Activated CD8-positive, alpha-beta memory T cell treated with anti-CD3 and anti-CD28 coated beads, Interleukin-2, amount 50 U/mL, for 1 hour (primary cell): ENCODE measurements around the gene IKBKG.
"Not testable (repeated sequence)": the region's sequence is repeated elsewhere in the genome, so short reads cannot be mapped to it uniquely, and the experiment has no call there.

Experiments used
- DNase-seq: peaks from one replicate; pipeline ENCODE4 v3.0.0-alpha.2; 2020; ENCODE audit errors: extremely low read depth

IKBKG gene

DNA sequence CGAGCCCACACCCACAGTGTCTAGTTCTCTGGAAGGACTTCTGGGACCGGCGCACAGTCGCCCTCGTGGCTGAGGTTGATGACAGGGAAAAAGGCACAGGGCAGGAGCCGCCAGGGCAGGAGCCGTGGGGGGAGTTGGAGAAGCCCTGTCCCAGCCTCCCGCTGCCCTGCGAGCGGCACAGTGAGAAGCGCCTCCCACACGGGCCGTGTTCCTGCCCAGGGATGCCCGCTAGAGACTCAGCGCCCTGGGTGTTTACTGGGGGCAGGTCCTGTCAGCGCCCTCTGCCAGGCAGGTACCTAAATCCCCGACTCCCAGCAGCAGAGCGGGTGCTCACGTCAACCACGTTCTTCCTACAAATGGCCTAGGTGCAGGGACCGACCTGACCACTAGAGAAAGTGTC lies 11.5 kb downstream of the IKBKG start:
- not testable (repeated sequence) for DNase-seq

DNA sequence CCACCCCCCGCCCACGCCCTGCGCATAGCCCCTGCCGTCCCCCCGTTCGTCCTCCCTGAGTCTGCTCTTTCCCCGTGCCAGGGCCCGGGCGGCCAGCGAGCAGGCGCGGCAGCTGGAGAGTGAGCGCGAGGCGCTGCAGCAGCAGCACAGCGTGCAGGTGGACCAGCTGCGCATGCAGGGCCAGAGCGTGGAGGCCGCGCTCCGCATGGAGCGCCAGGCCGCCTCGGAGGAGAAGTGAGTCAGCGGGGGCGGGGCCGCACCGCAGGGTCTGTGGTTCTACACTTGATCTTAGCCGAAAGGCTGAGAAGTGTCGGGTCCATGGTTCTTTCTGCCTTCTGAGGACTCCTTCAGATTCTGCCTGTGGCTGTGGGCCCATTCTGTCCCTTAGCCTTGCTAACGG lies 12.9 kb downstream of the IKBKG start:
- not testable (repeated sequence) for DNase-seq

DNA sequence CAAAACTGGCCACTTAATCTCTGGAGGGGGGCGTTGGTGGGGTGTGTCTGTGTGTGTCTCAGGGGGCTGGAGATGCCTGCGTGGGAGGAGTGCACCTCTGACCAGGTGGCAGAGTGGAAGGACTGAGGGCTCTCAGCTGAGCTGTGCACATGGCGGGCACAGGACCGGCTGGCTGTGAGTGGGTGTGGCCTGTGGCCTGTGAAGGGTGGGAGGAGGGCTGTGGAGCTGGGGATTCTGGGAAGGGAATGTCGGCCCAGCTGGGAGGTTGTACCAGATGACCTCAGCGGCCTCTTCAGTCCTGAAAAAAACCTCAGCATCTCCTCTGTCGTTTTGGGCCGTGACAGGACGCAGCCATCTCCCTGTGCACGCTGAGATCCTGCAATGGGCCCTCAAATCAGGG lies 14.9 kb downstream of the IKBKG start:
- not testable (repeated sequence) for DNase-seq

DNA sequence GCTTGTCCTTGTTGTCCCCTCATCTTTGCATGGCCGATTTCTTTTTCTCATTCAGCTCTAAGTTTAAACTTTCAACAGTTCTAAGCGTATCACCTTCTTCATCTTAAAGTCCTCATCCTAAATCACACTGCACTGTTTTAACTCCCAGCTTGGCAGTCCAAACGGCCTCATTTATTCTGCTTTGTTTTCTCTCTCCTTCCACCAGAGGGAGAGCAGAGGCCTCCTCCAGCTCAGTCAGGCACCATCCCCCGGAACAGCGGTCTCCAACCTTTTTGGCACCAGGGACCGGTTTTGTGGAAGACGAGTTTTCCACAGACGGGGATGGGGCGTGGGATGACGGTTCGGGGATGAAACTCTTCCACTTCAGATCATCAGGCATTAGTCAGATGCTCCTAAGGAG lies 22.9 kb downstream of the IKBKG start:
- not testable (repeated sequence) for DNase-seq

DNA sequence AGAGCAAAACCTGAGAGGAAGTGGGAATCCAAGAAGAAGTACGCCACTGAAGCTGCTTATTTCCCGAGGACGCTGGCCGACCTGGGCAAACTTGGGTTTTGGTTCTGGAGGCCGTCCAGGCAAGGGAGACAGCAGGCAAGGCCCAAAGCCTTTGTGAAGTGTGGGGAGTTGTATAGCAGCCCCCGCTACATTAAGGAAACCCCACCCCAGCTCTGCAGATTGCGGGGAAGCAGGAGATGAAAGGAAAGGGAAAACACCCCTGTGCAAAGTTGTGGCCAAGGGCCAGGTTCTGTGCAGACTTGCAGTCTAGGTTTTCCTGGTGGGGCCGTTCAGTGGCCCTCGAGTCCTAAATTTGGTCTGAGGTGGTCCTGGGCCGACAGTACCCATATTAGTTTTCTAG lies 25.6 kb downstream of the IKBKG start:
- not testable (repeated sequence) for DNase-seq

DNA sequence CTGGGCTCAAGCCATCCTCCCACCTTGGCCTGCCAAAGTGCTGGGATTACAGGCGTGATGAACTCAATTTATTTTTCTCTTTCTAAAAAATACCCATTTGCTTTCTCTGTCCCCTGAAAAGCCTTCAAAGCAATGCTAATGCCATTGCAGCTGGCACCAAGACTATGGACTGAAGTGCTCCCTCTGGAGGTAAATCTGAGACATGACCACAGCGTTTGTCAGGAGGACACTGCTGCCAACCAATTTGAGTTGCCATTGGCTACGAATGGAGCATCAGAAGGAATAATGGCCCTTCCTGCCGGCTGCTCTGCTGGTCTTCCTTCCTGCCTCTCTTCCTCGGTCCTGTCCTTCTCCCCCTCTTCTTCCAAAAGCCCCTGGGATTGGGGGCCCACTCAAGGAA lies 27.7 kb downstream of the IKBKG start:
- DNase-seq, result not testable (repeated sequence)

DNA sequence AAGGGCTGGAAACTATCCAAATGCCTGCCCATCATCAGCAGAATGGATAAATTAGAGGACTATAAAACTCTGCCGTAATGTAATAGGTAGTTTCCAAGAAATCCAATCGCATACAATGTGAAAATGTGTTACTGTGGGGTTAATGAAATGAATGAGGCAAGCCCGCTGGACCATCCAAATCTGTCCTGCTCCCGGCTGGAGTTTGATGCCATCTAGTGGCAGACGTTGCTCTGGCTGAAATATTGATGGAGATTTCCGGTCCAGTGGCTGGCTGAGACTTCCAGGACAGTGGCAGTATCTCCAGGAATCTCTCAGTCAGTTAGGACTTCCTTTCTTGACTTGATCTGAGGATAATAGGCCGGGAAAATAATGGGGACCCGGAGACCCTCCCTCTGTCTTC lies 35.6 kb downstream of the IKBKG start:
- DNase-seq, result not testable (repeated sequence)

DNA sequence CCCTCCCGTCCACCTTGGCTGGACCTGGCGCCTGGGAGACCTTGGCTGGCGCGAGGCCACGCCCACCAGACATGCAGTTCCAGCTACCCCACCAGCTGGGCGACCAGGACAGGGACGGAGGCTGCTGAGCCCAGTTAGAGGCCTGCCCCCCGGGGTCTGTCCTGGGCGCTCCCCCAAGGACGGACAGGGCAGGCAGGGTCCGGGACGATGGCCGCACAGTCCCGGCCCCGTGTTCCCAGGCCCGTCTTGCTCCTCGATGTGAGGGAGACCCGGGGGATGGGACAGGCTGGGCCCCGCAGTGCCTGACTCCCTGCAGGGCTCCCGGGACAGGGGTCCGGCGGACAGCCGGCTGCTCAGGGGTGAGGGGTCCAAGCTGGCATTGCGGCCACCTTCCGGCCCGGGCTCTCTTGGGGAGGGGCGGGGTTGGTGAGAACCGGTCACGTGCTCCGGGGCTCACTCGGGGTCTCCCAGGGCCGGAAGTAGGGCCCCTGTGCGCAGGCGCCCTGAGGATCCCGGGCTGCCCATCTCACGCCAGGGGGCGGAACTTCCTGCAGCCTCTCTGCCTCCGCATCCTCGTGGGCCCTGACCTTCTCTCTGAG lies 37.3 kb downstream of the IKBKG start, which contains the start of gene CTAG1A:
Gene CTAG1A, plus strand, starts transcription at position 549 of the 599 bp plus-strand sequence. CDS start 74 bp downstream, outside the sequence.
- not testable (repeated sequence) for DNase-seq

DNA sequence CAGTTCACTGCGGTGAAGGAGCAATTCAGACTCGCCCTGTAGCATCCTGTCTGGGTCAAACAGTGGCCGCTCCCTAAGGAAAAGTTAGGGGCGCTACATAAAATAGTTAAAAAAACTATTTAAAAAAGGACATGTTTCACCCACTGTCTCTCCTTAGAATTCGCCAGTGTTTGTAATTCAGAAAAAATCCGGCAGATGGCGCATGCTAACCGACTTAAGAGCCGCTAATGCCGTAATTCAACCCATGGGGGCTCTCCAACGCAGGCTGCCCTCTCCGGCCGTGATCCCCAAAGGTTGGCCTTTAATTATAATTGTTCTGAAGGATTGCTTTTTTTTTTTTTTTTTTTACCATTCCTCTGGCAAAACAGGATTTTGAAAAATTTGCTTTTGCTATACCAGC lies 43.0 kb downstream of the IKBKG start:
- DNase-seq, result not testable (repeated sequence)

DNA sequence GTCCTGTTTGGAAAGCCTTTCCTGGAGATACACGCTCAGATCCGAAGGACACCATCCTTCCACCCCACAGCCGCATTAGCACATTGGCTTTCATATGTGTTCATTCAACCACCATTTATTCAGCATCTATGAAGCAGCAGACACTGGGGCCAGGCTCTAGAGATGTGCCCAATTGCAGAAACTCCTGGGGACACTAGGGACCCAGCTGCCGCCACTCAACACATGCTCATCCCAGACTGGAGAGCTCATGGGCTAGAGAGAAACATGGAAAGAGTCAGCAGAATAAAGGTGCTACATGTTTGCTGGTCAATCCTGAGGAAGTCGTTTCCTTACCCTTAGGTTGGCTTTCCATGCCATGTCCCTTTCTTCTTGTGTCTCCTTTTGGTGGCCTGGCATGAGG lies 45.1 kb downstream of the IKBKG start:
- DNase-seq, result no peak

DNA sequence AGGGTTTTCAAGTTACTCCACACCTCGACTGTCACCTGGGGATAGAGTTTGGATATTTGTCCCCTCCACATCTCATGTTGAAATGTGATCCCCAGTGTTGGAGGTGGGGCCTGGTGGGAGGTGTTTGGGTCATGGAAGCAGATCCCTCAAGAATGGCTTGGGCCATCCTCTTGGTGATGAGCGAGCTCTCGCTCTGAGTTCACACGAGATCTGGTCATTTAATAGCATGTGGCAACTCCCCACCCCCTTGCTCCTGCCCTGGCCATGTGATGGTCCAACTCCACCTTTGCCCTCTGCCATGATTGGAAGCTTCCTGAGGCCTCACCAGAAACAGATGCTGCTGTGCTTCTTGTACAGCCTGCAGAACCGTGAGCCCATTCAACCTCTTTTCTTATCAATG lies 45.8 kb downstream of the IKBKG start:
- no peak for DNase-seq

DNA sequence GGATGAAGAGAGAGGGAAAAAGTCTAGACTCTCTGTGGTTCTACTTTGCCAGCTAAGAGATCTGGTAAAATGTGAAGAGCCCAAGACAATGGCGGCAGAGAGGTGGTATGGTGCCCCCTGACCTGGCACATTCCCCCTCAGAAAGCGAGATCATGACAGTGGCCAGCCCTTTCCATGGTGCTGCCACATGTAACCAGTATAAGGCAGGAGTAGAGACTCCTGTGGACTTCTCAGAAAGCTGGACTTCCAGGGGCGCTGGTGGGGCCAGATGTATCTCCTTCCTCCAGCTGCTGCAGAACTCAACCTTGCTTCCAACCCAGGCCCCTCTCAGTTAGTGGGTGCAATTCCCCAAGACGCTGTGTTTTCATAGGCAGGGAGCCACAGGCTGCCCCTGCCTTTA lies 47.1 kb downstream of the IKBKG start:
- DNase-seq, result no peak

DNA sequence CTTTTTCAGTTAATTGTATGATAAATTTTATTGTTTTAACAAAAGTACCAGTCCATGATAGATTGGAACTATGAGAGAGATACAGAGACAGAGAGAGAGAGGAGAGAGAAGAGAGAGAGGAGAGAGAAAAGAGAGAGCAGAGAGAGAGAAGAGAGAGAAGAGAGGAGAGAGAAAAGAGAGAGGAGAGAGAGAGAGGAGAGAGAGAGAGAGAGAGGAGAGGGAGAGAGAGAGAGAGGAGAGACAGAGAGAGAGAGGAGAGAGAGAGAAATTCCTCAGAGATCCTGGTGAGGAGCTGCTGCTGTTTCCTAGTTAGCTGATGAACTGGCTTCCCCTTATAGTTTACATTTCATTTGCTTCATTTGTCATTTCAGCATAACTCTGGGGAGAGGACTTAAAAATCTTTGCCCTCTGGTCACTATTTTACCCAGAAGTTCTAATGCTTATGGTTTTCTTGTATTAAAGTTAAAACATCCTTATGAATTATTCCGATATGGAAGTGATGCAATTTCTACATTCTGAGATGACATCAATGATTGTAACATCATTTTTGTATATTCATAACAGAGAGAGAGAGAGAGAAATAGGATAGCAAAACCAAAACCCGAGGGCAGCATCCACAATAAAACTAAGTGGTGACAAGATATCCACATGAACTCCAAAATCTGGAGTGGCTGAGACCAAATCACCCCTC lies 48.3 kb downstream of the IKBKG start:
- DNase-seq, result no peak

DNA sequence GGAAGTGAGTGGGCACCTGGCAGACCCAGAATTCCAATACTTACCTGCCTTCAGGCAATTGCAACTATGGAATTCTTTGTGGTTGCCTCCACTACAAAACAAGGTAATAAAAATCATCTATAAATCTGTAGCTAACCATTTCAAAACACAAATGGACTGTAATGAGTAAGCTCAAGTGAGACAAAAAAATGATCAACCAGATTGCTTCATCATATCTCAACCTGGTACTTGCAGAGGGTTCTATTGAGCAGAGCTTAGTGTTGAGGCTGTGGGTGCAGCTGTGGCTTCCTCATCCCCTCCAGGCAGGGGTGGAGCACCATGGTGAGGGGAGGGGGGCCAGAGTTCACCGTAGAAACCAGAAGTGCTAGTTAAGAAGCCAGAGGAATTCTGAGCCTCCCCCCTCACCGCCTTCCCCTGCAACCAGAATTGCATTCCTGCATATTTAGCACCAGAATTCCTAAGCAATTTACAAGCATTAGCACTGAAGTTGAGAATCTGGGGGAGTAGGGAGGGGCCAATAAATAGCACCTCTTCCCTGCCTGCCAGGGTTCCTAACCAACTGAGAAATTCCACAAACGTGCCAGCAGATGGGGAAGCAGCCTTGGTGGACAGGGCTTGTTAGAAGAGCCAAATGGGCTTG lies 49.0 kb downstream of the IKBKG start:
- no peak for DNase-seq

DNA sequence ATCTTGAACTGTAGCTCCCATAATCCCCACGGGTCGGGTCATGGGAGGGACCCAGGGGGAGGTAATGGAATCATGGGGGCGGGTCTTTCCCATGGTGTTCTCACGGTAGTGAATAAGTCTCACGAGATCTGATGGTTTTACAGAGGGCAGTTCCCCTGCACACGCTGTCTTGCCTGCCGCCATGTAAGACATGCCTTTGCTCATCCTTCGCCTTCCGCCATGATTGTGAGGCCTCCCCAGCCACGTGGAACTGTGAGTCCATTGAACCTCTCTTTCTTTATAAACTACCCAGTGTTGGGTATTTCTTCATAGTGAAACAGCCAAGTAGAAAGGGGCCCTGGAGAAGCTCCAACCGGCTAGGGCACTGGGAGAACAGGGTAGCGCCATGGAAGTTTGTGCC lies 49.8 kb downstream of the IKBKG start:
- DNase-seq, result no peak

DNA sequence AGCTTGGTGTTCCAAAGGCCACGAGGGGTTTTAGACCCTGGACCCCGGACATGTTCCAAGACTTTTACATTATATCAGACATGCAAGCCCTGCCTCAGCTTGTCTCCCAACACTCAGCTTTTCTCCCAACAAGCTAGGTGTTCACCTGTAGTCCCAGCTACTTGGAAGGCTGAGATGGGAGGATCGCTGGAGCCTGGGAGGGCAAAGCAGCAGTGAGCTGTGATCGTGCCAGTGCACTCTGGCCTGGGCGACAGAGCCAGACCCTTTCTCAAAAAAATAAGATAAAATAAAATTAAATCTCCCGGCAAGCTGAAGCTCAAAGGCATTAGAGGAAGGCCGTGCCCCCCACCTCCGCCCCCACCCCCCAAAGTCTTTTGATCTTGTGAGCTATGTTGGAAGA lies 51.2 kb downstream of the IKBKG start:
- no peak for DNase-seq

DNA sequence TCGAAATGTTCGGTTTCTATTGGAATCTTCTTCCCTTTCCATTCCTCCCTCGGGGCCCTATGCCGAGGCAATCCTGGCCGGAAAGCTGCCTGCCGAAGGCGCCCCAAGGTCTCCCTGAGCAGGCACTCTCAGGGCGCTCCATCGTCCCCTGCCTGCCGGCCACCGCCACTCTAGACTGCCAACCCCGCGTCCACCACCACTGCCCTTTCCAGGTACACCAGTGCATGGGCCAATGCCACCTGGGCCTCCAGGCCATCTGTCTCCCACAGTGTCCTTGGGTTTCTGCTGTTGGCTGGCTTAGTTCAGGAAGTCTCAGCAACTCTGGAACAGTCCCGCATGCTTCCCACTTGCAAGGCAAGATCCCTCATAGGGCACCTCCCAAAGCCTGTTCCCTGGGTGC lies 52.1 kb downstream of the IKBKG start:
- DNase-seq, result no peak

DNA sequence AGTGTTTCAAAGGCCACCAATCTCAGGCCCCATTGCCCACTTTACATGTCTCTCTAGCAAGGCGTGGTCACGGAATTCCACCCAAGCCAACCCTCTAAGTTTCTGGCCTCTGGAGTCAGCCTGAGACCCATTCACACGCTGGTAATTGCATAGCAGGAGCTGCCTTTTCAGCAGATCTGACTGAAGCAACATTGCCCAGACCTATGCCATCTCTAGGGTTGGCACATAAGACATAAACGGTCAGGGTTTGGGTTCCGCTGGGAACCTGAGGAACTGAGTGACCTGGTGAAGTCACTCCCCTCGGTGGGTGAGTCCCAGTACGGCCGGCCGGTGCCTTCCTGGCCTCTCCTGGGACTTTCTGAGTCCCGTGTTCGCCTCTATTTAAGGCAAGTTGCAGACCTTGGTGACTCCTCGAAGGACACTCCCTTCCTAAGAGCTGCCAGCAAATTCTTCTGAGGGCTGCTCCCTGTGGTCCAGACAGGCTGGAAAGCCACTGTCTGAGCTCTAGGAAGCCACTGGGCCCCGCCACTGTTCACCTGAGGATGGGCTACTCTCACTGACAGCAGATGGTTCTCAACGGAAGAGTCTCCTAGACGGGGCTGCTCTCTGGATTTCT lies 53.4 kb downstream of the IKBKG start:
- no peak for DNase-seq

DNA sequence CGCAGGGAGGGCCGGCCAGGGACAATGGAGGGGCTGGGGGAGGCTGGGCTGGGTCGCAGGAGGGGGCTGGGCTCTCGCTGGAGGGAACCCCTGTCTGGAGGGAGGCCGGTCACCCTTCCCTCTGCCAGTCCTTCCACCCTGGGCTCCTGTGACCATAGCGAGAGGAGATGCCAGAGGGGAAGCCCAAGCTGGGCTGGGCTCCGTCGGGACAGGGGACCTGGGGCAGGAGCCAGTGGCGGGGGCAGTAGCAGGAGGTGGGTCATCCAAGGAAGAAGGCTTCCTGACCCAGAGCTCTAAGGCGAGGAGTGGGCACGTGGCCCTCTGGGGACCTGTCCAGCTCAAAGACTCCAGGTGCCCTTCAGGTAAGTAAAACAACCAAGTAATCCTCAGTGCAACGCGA lies 54.8 kb downstream of the IKBKG start:
- no peak for DNase-seq

DNA sequence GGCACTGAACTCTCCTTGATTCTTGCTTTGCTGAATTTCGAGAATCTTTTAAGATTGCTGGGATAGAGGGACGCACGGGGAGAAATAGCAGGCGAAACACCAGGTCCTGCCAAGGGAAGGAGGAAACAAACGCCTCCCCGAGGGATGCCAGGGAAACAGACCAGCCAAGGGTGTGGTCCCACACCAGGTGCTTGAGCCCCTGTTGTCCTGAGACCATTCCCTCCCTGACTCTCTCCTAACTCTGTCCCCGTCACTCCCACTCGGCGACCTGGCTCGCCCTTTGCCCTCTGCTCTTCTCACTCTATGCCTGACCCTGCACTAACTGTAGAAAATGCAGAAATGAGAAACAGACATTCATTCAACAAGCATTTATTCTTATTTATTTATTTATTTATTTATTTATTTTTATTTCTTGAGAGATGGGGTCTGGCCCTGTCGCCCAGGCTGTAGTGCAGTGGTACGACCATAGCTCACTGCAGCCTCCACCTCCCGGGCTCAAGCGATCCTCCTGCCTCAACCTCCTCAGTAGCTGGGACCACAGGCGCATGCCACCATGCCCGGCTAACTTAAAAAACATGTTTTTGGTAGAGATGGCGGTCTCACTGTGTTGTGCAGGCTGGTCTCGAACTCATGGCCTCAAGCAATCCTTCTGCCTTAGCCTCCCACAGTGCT lies 55.5 kb downstream of the IKBKG start:
- DNase-seq, result no peak

DNA sequence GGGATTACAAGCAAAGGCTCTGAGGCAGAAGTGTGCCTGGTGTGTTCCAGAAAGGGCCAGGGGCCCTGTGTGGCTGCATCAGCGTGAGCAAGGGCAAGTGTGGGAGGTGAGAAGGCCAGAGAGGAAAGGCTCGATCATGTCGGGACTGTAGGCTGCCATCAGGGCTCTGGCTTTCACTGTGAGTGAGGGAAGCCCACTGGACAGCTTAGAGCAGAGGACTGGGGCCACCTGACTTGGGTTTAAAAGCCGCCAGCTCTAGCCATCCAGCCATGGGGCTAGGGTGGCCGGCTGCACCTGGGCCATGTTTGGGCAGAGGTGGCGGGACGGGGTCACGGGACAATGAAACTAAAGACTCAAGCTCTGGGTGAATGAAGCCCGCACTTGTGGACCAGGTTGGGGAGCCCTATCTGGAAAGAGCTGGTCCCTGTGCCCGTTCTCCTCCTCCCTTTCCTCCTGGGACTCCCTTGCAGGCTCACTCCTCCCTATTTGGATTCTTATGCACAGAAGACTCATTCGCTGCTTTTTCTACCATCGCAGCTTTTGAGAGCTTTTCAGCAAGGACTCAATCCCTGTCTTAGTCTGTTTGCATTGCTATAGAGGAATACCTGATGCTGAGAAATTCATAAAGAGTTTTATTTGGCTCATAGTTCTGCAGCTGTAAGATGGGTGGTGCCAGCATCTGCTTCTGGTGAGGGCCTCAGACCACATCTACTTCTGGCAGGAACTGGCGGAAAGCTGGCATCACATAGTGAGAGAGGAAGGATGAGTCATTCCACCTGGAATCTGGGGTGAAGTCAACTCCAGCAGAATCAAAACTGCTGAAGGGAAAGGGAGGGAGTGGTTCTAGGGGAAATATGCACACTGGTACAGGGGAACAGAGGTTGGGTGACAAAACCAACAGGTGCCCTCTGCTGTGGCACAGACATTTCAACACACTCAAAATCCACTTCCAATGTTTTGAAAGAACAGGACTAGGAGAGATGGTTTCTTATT lies 56.3 kb downstream of the IKBKG start:
- DNase-seq, result no peak
